ENCODE results near the gene FLYWCH1.
A peak's percentile ranks its signal among the peaks of the same experiment; 100 is the strongest.
"Not testable (repeated sequence)": the region's sequence is repeated elsewhere in the genome, so short reads cannot be mapped to it uniquely, and the experiment has no call there.

FLYWCH1 gene

DNA sequence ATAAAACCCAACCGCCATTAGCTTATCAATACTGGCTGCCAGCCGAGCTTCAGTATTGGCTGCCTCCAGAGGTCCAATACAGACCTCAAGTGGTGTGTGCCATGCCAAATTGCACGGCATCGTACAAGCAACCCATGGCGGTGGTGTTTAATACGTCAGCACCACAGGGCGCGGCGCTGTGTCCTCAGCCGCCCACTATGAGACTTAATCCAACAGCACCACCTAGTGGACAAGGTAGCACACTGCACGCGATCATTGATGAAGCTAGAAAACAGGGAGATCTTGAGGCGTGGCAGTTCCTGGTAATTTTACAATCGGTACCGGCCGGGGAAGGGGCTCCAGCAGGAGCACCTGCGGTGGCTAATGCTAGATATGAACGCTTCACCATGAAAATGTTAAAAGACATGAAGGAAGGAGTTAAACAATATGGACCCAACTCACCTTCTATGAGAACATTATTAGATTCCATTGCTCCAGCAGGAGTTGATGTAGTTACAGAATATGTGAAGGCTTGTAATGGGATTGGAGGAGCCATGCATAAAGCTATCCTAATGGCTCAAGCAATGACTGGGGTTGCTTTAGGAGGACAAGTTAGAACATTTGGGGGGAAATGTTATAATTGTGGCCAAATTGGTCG lies 15.4 kb downstream of the FLYWCH1 start:
- DNase-seq = peak; percentile 89

DNA sequence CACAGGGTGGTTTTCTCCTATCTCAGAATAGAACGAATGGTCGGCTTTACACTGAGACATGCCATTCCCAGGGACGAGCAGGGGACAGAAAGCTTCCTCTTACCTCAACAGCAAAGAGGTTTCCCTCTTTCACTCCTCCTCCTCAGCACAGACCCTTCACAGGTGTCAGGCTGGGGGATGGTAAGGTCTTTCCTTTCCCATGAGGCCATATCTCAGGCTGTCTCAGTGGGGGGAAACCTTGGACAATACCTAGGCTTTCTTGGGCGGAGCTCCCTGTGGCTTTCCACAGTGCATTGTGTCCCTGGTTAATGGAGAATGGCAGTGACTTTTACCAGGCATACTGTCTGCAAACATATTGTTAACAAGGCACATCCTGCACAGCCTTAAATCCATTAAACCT lies 16.4 kb downstream of the FLYWCH1 start:
- not testable (repeated sequence) for DNase-seq

DNA sequence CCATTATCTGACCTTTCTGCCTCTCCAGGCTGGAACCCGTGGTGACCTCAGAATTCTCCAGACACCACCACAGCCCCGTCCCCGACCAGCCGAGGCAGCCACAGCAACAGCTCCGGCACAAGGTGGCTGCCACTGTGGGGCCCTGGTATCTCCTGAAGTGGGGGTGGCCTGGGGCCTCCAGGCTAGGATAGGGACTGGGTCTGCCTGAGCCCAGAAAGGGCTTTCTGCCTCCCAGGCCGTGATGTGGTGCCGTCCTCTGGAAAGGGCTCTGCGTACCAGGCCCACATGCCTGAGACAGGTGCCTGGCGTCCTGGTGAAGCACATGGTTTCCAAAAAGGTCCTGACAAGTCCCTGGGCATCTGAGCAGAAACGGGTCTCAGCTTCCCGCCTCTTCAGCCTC lies 17.1 kb downstream of the FLYWCH1 start:
- DNase-seq = no peak

DNA sequence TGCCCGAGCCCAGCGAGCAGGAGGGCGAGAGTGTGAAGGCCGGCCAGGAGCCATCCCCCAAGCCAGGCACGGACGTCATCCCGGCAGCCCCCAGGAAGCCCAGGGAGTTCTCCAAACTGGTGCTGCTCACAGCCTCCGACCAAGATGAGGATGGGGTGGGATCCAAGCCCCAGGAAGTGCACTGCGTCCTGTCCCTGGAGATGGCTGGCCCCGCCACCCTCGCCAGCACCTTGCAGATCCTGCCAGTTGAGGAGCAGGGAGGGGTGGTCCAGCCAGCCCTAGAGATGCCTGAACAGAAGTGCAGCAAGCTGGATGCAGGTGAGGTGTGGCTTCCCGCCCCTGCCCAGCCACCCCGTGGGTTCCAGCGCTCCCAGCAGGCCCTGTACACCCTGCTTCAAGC lies 18.0 kb downstream of the FLYWCH1 start:
- DNase-seq = no peak

DNA sequence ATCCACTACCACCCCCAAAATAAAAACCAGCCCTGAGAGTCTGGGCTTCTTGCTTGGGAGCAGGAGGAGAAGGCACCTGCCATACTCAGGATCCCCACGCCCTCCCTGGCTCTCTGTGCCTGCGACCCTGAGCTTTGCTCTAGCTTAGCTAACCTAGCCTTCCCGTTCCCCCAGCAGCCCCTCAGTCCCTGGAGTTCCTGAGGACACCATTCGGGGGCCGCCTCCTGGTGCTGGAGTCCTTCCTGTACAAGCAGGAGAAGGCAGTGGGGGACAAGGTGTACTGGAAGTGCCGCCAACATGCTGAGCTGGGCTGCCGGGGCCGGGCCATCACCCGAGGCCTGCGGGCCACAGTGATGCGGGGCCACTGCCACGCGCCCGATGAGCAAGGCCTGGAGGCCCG lies 18.5 kb downstream of the FLYWCH1 start:
- DNase-seq = no peak

DNA sequence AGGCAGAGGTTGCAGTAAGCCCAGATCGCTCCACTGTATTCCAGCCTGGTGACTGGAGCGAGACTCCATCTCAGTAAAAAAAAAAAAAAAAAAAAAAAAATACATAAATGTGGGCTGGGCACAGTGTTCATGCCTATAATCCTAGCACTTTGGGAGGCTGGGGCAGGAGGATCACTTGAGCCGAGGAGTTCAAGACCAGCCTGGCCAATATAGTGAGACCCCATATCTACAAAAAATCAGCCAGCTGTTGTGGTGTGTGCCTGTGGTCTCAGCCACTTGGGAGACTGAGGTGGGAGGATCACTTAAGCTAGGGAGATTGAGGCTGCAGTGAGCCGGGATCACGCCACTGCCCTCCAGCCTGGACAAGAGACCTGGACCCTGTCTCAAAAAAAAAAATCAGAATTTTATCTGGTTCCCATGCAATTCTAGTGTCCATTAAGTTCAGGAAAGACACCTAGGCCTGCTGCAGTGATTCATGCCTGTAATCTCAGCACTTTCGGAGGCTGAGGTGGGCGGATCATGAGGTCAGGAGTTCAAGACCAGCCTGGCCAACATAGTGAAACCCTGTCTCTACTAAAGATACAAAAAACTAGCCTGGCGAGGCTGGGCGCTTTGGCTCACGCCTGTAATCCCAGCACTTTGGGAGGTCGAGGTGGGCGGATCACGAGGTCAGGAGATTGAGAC lies 19.6 kb downstream of the FLYWCH1 start:
- not testable (repeated sequence) for DNase-seq

DNA sequence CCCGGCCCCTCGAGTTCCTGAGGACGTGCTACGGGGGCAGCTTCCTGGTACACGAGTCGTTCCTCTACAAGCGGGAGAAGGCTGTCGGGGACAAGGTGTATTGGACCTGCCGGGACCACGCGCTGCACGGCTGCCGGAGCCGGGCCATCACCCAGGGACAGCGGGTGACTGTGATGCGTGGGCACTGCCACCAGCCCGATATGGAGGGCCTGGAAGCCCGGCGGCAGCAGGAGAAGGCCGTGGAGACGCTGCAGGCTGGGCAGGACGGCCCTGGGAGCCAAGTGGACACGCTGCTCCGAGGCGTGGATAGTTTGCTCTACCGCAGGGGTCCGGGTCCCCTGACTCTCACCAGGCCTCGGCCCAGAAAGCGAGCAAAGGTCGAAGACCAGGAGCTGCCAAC lies 21.4 kb downstream of the FLYWCH1 start:
- no peak for DNase-seq

DNA sequence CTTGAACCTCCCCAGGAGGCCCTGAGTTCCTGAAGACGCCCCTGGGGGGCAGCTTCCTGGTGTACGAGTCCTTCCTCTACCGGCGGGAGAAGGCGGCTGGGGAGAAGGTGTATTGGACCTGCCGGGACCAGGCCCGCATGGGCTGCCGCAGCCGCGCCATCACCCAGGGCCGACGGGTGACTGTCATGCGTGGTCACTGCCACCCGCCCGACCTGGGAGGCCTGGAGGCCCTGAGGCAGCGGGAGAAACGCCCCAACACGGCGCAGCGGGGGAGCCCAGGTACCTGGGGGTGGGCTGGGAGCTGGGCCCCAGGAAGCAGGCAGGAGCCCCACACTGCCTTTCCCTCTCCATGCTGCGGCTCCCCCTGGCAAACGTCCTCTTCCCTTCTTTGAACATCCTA lies 22.0 kb downstream of the FLYWCH1 start:
- no peak for DNase-seq

DNA sequence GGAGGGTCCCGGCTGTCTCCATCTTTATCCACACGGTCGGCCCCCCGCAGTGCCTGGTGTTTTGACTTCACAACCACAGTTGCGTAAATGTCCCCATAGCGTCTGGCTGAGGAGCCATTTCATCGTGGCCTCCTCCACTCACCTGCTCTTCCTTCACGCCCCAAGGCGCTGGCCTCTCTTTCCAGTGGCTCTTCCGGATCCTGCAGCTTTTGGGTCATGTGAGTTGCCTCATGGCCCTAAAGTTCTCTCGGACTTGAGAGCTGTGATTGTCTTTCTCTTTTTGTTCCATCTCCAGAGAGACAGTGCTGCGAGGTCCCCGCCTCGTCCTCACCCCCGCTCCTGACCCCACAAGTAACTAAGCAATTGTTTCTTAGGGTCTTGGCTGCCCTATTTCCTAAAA lies 22.7 kb downstream of the FLYWCH1 start:
- DNase-seq = no peak

DNA sequence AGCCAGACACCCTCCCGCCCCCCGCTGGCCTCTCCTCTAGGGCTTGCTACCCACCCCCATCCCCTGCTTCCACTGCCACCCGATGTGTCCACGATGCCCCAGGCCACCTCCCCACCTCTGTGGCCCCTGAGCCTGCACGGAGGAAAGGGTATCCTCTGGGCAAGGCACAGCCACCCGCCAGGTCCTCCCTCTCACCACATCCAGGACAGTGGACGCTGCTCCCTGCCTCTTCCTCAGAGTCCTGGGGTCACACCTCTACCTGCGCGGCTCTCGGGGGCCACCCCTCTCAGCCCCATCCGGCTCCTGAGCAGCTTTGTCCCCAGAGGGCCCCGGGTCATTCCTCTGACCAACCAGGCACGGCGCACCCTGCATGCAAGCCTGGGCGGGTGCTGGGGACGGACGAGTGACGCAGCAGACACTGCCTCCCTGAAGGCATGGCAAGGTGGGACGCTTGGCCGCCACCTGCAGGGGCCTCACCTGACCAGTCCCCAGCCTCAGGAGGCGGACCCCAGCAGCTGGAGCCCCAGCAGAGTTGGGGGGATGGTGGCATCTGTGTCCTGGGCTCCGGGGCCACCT lies 24.8 kb downstream of the FLYWCH1 start:
- DNase-seq = no peak

DNA sequence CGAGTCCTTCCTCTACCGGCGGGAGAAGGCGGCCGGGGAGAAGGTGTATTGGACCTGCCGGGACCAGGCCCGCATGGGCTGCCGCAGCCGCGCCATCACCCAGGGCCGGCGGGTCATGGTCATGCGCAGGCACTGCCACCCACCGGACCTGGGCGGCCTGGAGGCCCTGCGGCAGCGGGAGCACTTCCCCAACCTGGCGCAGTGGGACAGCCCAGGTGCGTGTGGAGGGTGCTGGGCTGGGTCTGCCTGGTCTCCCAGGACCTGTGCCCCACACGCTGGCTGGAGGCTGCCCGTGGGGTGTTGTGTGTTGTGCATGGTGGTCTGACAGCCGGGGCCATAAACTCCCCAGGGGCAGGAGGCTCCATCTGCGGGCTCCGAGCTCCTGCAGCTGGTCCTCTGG lies 25.4 kb downstream of the FLYWCH1 start:
- DNase-seq = no peak

DNA sequence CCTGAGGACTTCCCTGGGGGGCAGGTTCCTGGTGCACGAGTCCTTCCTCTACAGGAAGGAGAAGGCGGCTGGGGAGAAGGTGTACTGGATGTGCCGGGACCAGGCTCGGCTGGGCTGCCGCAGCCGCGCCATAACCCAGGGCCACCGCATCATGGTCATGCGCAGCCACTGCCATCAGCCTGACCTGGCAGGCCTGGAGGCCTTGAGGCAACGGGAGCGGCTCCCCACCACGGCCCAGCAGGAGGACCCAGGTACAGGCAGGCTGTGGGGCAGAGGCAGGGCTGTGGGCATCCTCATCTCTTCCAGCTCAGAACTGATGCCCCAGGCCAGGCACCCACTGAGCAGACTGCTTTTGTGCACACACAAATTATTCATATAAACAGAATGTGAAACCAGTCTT lies 26.5 kb downstream of the FLYWCH1 start:
- no peak for DNase-seq

DNA sequence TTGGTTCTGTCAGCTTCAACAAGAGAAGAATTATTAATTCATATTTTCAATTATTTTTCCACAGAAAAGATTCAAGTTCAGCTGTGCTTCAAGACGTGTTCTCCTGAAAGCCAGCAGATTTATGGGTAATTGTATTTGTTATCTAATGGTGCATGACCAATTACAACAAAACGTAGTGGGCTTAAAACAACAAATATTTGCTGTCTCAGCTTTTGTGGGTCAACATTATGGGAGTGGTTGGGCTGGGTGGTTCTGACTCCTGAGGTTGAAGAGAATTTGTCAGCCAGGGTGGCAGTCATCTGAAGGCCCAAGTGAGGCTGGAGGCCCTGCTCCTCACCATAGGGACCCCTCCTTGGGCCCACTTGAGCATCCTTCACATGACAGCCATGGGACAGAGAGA lies 28.2 kb downstream of the FLYWCH1 start:
- no peak for DNase-seq

DNA sequence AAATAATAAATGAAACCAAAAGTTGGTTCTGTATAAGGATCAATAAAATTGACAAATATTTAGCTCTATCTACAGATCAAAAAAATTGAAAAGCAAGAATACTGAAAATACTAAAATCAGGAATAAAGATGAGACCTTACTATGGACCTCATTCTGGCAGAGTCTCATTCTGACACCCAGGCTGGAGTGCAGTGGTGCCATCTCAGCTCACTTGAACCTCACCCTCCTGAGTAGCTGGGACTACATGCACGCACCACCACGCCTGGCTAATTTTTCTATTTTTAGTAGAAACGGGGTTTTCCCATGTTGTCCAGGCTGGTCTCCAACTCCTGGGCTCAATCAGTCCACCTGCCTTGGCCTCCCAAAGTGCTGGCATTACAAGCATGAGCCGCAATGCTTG lies 30.3 kb downstream of the FLYWCH1 start:
- DNase-seq = no peak

DNA sequence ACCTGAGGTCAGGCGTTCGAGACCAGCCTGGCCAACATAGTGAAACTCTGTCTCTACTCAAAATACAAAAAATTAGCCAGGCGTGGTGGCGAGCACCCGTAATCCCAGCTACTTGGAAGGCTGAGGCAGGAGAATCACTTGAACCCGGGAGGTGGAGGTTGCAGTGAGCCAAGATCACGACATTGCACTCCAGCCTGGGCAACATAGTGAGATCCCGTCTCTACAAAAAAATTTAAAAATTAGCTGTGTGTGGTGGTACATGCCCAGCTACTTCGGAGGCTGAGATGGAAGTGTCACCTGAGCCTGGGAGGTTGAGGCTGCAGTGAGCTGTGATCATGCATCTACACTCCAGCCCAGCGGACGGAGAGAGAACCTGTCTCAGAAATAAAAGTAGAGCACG lies 32.0 kb downstream of the FLYWCH1 start:
- DNase-seq = not testable (repeated sequence)

DNA sequence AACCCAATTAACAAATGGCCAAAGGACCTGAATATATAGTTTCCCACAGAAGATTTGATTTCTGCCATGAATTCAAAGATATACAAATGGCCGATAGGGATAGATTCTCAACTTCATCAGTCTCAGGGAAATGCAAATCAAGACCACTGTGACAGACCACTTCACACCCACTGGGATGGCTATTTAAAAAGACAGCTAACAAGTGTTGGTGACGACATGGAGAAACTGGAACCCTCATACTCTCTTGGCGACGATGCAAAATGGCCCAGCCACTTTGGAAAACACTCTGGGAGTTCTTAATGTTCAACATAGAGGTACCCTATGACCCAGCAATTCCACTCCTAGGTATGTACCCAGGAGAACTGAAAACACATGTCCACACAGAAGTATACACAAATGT lies 34.9 kb downstream of the FLYWCH1 start:
- no peak for DNase-seq

DNA sequence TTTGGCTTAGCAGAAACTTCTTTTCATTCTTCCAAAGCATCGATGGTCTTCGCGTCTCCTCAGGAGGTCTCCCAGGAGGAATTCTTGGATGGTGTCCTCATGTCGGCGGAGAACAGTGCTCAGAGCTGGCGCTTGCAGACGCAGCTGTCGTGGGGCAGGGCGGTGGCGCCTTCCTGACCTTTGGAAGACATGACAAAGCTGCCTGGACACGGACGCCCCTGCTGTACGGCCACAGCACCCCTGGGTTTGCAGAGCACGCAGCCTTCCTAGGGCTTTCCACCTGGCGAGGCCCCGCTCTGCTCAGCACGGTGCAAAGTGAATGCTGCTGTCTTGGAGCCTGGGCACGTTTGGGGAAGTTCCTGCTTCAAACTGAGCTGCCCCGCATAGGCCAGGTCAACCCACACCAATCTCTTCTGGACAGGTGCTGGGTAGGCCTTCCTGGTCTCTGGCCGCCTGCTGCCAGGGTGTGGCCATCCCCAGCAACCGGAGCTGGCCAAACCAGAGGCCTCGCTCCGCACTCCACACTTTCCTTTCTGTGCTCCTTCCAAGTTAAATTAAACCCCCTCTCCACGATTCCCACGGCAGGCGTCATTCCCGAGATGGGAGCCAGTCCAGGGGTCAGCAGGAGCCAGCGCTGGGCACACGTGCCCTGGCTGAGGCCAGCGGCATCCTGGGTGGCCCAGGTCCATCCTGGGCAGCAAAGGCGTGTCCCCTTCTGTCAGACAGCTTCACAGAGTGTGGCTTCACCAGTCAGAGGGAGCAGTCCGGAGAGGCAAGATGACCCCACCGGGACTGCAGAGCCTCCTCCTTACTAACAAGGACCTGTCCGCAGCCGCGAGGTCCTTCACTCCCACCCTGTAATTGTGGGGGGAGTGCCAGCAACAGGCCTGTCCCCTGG lies 37.3 kb downstream of the FLYWCH1 start:
- DNase-seq = no peak

DNA sequence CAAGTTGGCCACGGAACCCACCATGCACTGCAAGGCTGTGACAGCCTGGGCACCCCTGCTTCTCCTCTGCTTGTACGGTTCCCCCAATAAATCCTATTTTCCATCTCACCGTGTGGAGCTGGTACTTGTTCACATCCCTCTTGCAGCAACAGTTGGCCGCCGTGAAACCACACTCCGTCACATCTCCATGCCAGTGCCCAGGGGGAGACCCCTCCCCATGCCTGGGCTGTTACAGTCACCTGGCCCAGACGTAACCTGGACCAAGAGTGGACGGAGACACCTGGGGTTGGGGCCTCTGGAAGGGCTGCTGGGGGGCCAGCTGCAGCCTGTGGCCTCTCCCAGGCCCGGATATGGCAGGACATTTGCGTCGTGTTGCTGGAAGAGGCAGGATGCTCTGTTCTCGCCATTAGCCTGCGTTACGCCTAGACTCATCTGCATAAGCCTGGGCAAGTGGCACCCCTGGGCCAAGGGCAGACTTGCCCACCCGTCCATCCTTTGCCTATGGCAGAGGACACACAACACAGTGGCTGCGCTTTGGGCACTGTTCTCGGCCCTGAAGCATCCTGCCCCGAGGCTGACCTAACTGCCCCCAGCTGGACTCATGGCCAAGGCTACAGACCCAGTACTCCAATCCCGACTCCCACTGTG lies 38.1 kb downstream of the FLYWCH1 start:
- DNase-seq = no peak

DNA sequence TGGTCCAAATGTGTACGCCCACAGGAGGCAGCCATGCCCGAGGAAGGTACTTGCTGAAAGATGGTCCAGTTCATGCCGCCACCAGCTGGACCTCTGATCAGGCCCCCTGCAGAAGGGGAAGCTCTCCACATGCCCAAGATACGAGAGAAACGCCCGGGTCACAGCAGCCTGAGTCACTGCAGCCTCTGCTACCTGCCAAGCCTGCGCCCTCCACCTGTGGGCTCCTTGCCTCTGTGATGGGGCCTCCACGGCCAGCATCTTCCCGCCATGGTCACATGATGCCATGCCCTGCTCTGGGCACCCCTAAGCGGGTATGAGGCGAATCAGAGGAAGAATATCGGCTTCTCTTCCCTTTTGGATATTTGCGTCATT lies 38.6 kb downstream of the FLYWCH1 start:
- no peak for DNase-seq

DNA sequence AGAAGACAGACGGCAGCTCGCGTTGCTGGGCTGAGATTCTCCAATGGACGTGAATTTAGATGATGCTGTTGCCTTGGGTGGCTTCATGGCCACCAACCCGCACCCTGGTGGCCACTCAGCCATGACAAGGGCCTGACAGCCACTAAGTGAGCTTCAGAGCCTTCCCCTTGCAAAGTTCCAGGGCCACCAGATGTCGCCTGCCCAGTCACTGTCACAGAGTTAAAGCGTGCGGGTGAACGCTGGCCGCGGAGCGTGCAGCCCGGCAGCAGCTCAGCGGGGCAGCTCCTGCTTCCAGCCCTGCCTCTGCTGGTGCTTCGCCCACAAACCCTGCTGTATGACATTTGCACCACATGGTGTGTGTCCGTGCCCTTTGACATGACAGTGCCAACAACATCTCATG lies 39.0 kb downstream of the FLYWCH1 start:
- DNase-seq = no peak

DNA sequence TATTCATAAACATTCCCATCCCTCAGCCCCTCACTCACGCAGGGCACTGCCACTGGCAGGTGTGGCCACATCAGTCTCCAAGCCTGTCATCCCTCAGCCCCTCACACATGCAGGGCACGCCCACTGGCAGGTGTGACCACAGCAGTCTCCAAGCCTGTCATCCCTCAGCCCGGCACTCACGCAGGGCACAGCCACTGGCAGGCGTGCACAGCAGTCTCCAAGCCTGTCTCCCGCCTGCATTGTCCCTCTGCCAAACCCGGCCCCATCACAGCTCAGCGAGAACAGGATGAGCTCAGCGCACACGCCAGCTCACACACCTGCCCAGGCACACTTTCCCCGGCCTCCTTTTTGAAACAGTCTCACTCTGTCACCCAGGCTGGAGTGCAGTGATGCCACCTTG lies 40.9 kb downstream of the FLYWCH1 start:
- no peak for DNase-seq

DNA sequence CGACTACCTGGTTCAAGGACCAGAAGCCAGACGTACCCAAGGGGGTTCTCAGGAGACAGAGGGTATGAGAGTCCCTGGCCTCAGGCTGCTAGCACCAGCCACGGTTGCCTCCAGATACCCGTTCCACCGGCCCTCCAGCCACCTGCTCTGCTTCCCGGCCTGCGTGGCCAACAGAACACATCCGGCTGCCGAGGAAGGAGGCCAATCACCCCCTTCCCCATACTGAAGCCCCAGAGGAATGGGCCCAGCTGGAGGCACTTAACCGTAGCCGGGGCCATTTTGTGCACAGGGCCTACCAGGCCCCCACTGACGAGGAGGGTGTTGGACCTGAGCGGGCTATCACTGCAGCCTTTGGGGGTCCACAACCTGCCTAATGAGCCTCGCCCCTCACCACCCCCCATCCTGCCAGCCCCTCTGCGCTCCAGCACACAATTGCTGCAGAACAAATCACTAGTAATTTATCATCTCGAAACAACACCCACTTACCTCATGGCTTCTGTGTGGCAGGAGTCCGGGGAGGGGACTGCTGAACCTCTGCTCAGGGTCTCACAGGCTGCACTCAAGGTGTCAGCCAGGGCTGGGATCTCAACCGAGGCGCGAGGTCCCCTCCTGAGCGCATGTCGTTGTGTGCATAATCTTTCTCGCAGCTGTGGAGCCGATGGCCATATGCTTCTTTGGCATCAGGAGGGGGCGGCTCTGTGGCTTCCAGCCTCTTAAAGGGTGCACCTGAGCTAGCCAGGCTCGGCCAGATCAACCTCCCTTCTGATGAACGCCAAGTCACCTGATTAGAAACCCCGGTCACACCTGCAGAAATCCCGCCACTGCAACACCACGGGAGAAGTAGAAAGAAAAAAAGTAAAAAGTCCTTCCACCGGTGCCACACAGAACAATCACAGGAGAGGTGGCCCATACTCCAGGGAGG lies 42.2 kb downstream of the FLYWCH1 start:
- no peak for DNase-seq

All from stimulated activated CD4-positive, alpha-beta T cell treated with anti-CD3 and anti-CD28 coated beads, Interleukin-1b, Interleukin-23, amount 100 ng/mL, for 48 hours (primary cell).